Measurements from ENCODE around the gene GRIK3. TPM values are rescaled to one million over a fixed set of nuclear protein-coding genes. Genes with fewer than 3 reads are reported as not detected.

The GRIK3 gene
- total and polyA plus RNA-seq, 4 experiments from 2014 or later: not detected

GRCh38 chr1:36988321-36988720 is 46.0 kb downstream of the GRIK3 start:
- H3K27me3 ChIP-seq (ENCODE audit: insufficient read depth, low read length): no peaks in the 10 kb centered on the region
- POLR2A ChIA-PET (ENCODE audit: partially characterized antibody): no interaction called here
- no peaks in the 10 kb centered on the region for H3K4me1 ChIP-seq (ENCODE audit: insufficient read depth, low read length)
- Mint-ChIP-seq H3K4me1 (no peaks in the 10 kb centered on the region), H3K9me3 (peaks cover 0 to 2% (median 0%) of the 10 kb centered on the region in 8 donors), H3K27me3 (peaks cover 2 to 26% of the 10 kb centered on the region in 2 donors), H3K4me3 (no peak overlapping the region), H3K36me3 (no peaks in the 10 kb centered on the region), H3K27ac (no peak overlapping the region)
- no peak overlapping the region for H3K27ac ChIP-seq (ENCODE audit: low read depth, low read length)
- no peak for DNase-seq
- CTCF ChIA-PET (ENCODE audit: partially characterized antibody): no interaction called here
- no peaks in the 10 kb centered on the region for H3K36me3 ChIP-seq (ENCODE audit: insufficient read depth, low read length)
- no peak overlapping the region for H3K4me3 ChIP-seq (ENCODE audit: low read length in 2 of 2)
- intact Hi-C loops (cut with micrococcal nuclease): no loop called here
- H3K9me3 ChIP-seq (ENCODE audit: control insufficient read depth in 1 of 2, low read length in 2 of 2): no peaks in the 10 kb centered on the region

GRCh38 chr1:36987276-36987675 is 47.0 kb downstream of the GRIK3 start:
- H3K9me3 ChIP-seq (ENCODE audit: control insufficient read depth in 1 of 2, low read length in 2 of 2): no peaks in the 10 kb centered on the region
- Mint-ChIP-seq H3K36me3 (no peaks in the 10 kb centered on the region), H3K4me3 (no peak overlapping the region), H3K27me3 (peaks cover 4 to 31% of the 10 kb centered on the region in 2 donors), H3K27ac (no peak overlapping the region), H3K4me1 (no peaks in the 10 kb centered on the region), H3K9me3 (peaks cover 0 to under 1% (median 0%) of the 10 kb centered on the region in 8 donors)
- no peak for DNase-seq
- POLR2A ChIA-PET (ENCODE audit: partially characterized antibody): no interaction called here
- no peaks in the 10 kb centered on the region for H3K4me1 ChIP-seq (ENCODE audit: insufficient read depth, low read length)
- CTCF ChIA-PET (ENCODE audit: partially characterized antibody): no interaction called here
- no peaks in the 10 kb centered on the region for H3K27me3 ChIP-seq (ENCODE audit: insufficient read depth, low read length)
- H3K36me3 ChIP-seq (ENCODE audit: insufficient read depth, low read length): no peaks in the 10 kb centered on the region
- intact Hi-C loops (cut with micrococcal nuclease): no loop called here
- no peak overlapping the region for H3K4me3 ChIP-seq (ENCODE audit: low read length in 2 of 2)
- no peak overlapping the region for H3K27ac ChIP-seq (ENCODE audit: low read depth, low read length)

GRCh38 chr1:36986241-36986985 is 47.9 kb downstream of the GRIK3 start:
- H3K4me3 ChIP-seq (ENCODE audit: low read length in 2 of 2): no peak overlapping the region
- no peaks in the 10 kb centered on the region for H3K36me3 ChIP-seq (ENCODE audit: insufficient read depth, low read length)
- no peak for DNase-seq
- H3K36me3 Mint-ChIP-seq: no peaks in the 10 kb centered on the region
- no peak overlapping the region for H3K4me3 Mint-ChIP-seq
- intact Hi-C loops (cut with micrococcal nuclease): no loop called here
- H3K9me3 Mint-ChIP-seq: no peaks in the 10 kb centered on the region
- no peaks in the 10 kb centered on the region for H3K9me3 ChIP-seq (ENCODE audit: control insufficient read depth in 1 of 2, low read length in 2 of 2)
- H3K4me1 ChIP-seq (ENCODE audit: insufficient read depth, low read length): no peaks in the 10 kb centered on the region
- H3K27me3 ChIP-seq (ENCODE audit: insufficient read depth, low read length): no peaks in the 10 kb centered on the region
- POLR2A ChIA-PET (ENCODE audit: partially characterized antibody): no interaction called here
- H3K27me3 Mint-ChIP-seq: peaks cover 5 to 29% of the 10 kb centered on the region in 2 donors
- no peak overlapping the region for H3K27ac ChIP-seq (ENCODE audit: low read depth, low read length)
- no peaks in the 10 kb centered on the region for H3K4me1 Mint-ChIP-seq
- CTCF ChIA-PET (ENCODE audit: partially characterized antibody): no interaction called here
- H3K27ac Mint-ChIP-seq: no peak overlapping the region

GRCh38 chr1:36984675-36985074 is 49.6 kb downstream of the GRIK3 start:
- no peaks in the 10 kb centered on the region for H3K4me1 Mint-ChIP-seq
- H3K4me3 Mint-ChIP-seq: no peak overlapping the region
- ChIA-PET POLR2A (ENCODE audit: partially characterized antibody) (no interaction called here), CTCF (ENCODE audit: partially characterized antibody) (no interaction called here)
- H3K4me3 ChIP-seq (ENCODE audit: low read length in 2 of 2): no peak overlapping the region
- no peak overlapping the region for H3K27ac ChIP-seq (ENCODE audit: low read depth, low read length)
- H3K27me3 Mint-ChIP-seq: peaks cover 5 to 38% of the 10 kb centered on the region in 2 donors
- H3K4me1 ChIP-seq (ENCODE audit: insufficient read depth, low read length): no peaks in the 10 kb centered on the region
- H3K36me3 ChIP-seq (ENCODE audit: insufficient read depth, low read length): no peaks in the 10 kb centered on the region
- no peaks in the 10 kb centered on the region for H3K27me3 ChIP-seq (ENCODE audit: insufficient read depth, low read length)
- H3K9me3 ChIP-seq (ENCODE audit: control insufficient read depth in 1 of 2, low read length in 2 of 2): no peaks in the 10 kb centered on the region
- no peak for DNase-seq
- no peaks in the 10 kb centered on the region for H3K36me3 Mint-ChIP-seq
- H3K9me3 Mint-ChIP-seq: no peaks in the 10 kb centered on the region
- intact Hi-C loops (cut with micrococcal nuclease): no loop called here
- no peak overlapping the region for H3K27ac Mint-ChIP-seq

GRCh38 chr1:36984026-36984425 is 50.3 kb downstream of the GRIK3 start:
- H3K27ac ChIP-seq (ENCODE audit: low read depth, low read length): no peak overlapping the region
- POLR2A ChIA-PET (ENCODE audit: partially characterized antibody): no interaction called here
- H3K27me3 ChIP-seq (ENCODE audit: insufficient read depth, low read length): no peaks in the 10 kb centered on the region
- Mint-ChIP-seq H3K27me3 (peaks cover 8 to 40% of the 10 kb centered on the region in 2 donors), H3K4me3 (no peak overlapping the region), H3K4me1 (no peaks in the 10 kb centered on the region), H3K27ac (no peak overlapping the region), H3K36me3 (no peaks in the 10 kb centered on the region), H3K9me3 (no peaks in the 10 kb centered on the region)
- intact Hi-C loops (cut with micrococcal nuclease): no loop called here
- no peaks in the 10 kb centered on the region for H3K4me1 ChIP-seq (ENCODE audit: insufficient read depth, low read length)
- H3K9me3 ChIP-seq (ENCODE audit: control insufficient read depth in 1 of 2, low read length in 2 of 2): no peaks in the 10 kb centered on the region
- no peaks in the 10 kb centered on the region for H3K36me3 ChIP-seq (ENCODE audit: insufficient read depth, low read length)
- H3K4me3 ChIP-seq (ENCODE audit: low read length in 2 of 2): no peak overlapping the region
- CTCF ChIA-PET (ENCODE audit: partially characterized antibody): no interaction called here
- DNase-seq: no peak

GRCh38 chr1:36982709-36983108 is 51.6 kb downstream of the GRIK3 start:
- H3K27me3 ChIP-seq (ENCODE audit: insufficient read depth, low read length): no peaks in the 10 kb centered on the region
- intact Hi-C loops (cut with micrococcal nuclease): no loop called here
- peaks cover 8 to 39% of the 10 kb centered on the region in 2 donors for H3K27me3 Mint-ChIP-seq
- POLR2A ChIA-PET (ENCODE audit: partially characterized antibody): no interaction called here
- H3K9me3 Mint-ChIP-seq: peaks cover 0 to 3% (median 0%) of the 10 kb centered on the region in 8 donors
- no peak overlapping the region for H3K27ac ChIP-seq (ENCODE audit: low read depth, low read length)
- no peaks in the 10 kb centered on the region for H3K36me3 ChIP-seq (ENCODE audit: insufficient read depth, low read length)
- no peak overlapping the region for H3K27ac Mint-ChIP-seq
- no peaks in the 10 kb centered on the region for H3K4me1 ChIP-seq (ENCODE audit: insufficient read depth, low read length)
- no peaks in the 10 kb centered on the region for H3K36me3 Mint-ChIP-seq
- CTCF ChIA-PET (ENCODE audit: partially characterized antibody): no interaction called here
- DNase-seq: no peak
- H3K4me3 ChIP-seq (ENCODE audit: low read length in 2 of 2): no peak overlapping the region
- no peaks in the 10 kb centered on the region for H3K4me1 Mint-ChIP-seq
- no peaks in the 10 kb centered on the region for H3K9me3 ChIP-seq (ENCODE audit: control insufficient read depth in 1 of 2, low read length in 2 of 2)
- no peak overlapping the region for H3K4me3 Mint-ChIP-seq

- Histone ChIP-seq H3K9me3 (ENCODE audit: control insufficient read depth in 1 of 2, low read length in 2 of 2) (no peaks in the 10 kb centered on the region), H3K4me1 (ENCODE audit: insufficient read depth, low read length) (no peaks in the 10 kb centered on the region), H3K4me3 (ENCODE audit: low read length in 2 of 2) (no peak overlapping the region), H3K36me3 (ENCODE audit: insufficient read depth, low read length) (no peaks in the 10 kb centered on the region), H3K27me3 (ENCODE audit: insufficient read depth, low read length) (no peaks in the 10 kb centered on the region), H3K27ac (ENCODE audit: low read depth, low read length) (no peak overlapping the region)
- DNase-seq: no peak
- no peak overlapping the region for H3K4me3 Mint-ChIP-seq
- no peaks in the 10 kb centered on the region for H3K4me1 Mint-ChIP-seq
- peaks cover 0 to 3% (median 0%) of the 10 kb centered on the region in 8 donors for H3K9me3 Mint-ChIP-seq
- H3K27ac Mint-ChIP-seq: no peak overlapping the region
- H3K36me3 Mint-ChIP-seq: no peaks in the 10 kb centered on the region
- ChIA-PET POLR2A (ENCODE audit: partially characterized antibody) (no interaction called here), CTCF (ENCODE audit: partially characterized antibody) (no interaction called here)
- H3K27me3 Mint-ChIP-seq: peaks cover 8 to 40% of the 10 kb centered on the region in 2 donors
- intact Hi-C loops (cut with micrococcal nuclease): no loop called here
Observed at GRCh38 chr1:36981771-36982622, 52.3 kb downstream of the GRIK3 start.
